SHP77 (cell line): ENCODE data around the gene CIAO3.

Experiments
- DNase-seq, 2 experiments: peaks; one replicate each; lab custom pipeline; 2025; lab: John Stamatoyannopoulos, UW

Gene CIAO3

GRCh38 chr16:709566-710499 is 31.0 kb downstream of the CIAO3 start:
- DNase-seq, result peak; percentile 89 to 93

GRCh38 chr16:708959-709358 is 31.8 kb downstream of the CIAO3 start:
- DNase-seq, result no peak

- no peak for DNase-seq
These were observed 32.8 kb downstream of the CIAO3 start for GRCh38 chr16:708019-708418.

- DNase-seq, result peak in 1 of 2 experiments; percentile 22
These were observed 33.7 kb downstream of the CIAO3 start for GRCh38 chr16:707062-707538.

GRCh38 chr16:706189-707061 is 34.4 kb downstream of the CIAO3 start:
- no peak for DNase-seq

GRCh38 chr16:705431-706188 is 35.2 kb downstream of the CIAO3 start, which contains the start of gene FBXL16:
Gene FBXL16, minus strand, starts transcription at chr16:705801. Its CDS starts 8,396 bp downstream, at chr16:697405.
- DNase-seq, result peak in 1 of 2 experiments; percentile 63

- DNase-seq, result peak in 1 of 2 experiments; percentile 31
These were observed 36.0 kb downstream of the CIAO3 start for GRCh38 chr16:704552-705380.

GRCh38 chr16:704047-704446 is 36.8 kb downstream of the CIAO3 start:
- DNase-seq, result no peak

- DNase-seq, result no peak
These were observed 37.4 kb downstream of the CIAO3 start for GRCh38 chr16:703406-703805.

GRCh38 chr16:702341-702740 is 38.5 kb downstream of the CIAO3 start:
- no peak for DNase-seq

GRCh38 chr16:700684-701584 is 39.9 kb downstream of the CIAO3 start:
- no peak for DNase-seq

GRCh38 chr16:698911-699671 is 41.7 kb downstream of the CIAO3 start:
- no peak for DNase-seq

- peak; percentile 79 to 89 for DNase-seq
These were observed 45.3 kb downstream of the CIAO3 start for GRCh38 chr16:695355-696089.

GRCh38 chr16:694863-695354 is 45.9 kb downstream of the CIAO3 start:
- no peak for DNase-seq

- DNase-seq, result no peak
These were observed 46.5 kb downstream of the CIAO3 start for GRCh38 chr16:694187-694862.

GRCh38 chr16:693766-694165 is 47.0 kb downstream of the CIAO3 start:
- DNase-seq, result no peak

- DNase-seq, result no peak
These were observed 47.4 kb downstream of the CIAO3 start for GRCh38 chr16:693364-693763.
